Uterus (tissue), 2 donors: ENCODE results near the gene PLEKHG4B.

ENCODE experiments used
- POLR2A ChIP-seq, 2 donors: fragments of 450-650 bp; IDR thresholded peaks; one replicate each; pipeline ENCODE4 v1.6.1; 2016; ENCODE audit warnings: antibody characterized with exemption in 2 of 2, mild to moderate bottlenecking in 1 of 2, moderate library complexity in 1 of 2
- TF ChIP-seq, protein P1 (sequence below), 4 experiments: fragments of 200-600 bp in 2 of 4; fragments of 450-650 bp in 2 of 4; sonication (generic) in 2 of 4; IDR thresholded peaks; one replicate each; pipeline ENCODE4 v1.5.1; 2016 to 2019; ENCODE audit warnings: antibody characterized with exemption in 4 of 4, mild to moderate bottlenecking in 2 of 4, moderate library complexity in 1 of 4

DNA sequence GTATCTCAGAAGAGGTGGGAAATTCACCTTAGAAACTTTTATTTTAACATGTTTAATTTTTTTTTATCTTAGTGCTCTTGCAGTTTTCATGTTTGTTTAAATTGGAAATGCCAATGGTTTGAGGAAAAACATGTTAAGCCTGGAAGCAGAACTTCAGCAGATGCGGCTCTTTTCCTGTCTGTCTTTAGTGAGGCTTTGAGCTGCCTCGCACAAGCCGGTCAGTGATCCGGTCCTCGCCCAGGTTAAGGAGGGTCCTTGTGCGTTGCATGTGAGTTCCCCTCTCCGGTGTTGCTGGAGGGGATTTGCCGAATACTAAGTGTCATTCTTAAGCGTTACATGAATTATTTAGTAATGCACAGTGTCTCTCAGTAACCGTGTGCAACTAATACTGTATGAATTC, 9.4 kb upstream of the PLEKHG4B start:
- TF ChIP-seq, protein P1, sequence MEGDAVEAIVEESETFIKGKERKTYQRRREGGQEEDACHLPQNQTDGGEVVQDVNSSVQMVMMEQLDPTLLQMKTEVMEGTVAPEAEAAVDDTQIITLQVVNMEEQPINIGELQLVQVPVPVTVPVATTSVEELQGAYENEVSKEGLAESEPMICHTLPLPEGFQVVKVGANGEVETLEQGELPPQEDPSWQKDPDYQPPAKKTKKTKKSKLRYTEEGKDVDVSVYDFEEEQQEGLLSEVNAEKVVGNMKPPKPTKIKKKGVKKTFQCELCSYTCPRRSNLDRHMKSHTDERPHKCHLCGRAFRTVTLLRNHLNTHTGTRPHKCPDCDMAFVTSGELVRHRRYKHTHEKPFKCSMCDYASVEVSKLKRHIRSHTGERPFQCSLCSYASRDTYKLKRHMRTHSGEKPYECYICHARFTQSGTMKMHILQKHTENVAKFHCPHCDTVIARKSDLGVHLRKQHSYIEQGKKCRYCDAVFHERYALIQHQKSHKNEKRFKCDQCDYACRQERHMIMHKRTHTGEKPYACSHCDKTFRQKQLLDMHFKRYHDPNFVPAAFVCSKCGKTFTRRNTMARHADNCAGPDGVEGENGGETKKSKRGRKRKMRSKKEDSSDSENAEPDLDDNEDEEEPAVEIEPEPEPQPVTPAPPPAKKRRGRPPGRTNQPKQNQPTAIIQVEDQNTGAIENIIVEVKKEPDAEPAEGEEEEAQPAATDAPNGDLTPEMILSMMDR (IDR thresholded peaks at IDR 0.05), result no peak
- TF ChIP-seq POLR2A (IDR thresholded peaks at IDR 0.05), result no peak
